GM18526 (cell line): Measurements from ENCODE around the gene ANAPC16.

Experiments used
- POLR2A ChIP-seq: IDR thresholded peaks from 3 replicates; pipeline ENCODE4 v1.6.1; 2011; ENCODE audit not compliant: insufficient read length; ENCODE audit errors: extremely low read depth

ANAPC16 gene

GRCh38 chr10:72278668-72279393 is 63.0 kb downstream of the ANAPC16 start:
- no peak for TF ChIP-seq POLR2A

- no peak for TF ChIP-seq POLR2A
Measured at GRCh38 chr10:72283131-72283530, 67.3 kb downstream of the ANAPC16 start.
